Suprapubic skin (tissue), 3 donors: ENCODE measurements around the gene CEND1.

ENCODE experiments used
- EP300 ChIP-seq: sonication (generic); formaldehyde crosslinking; IDR thresholded peaks from one replicate; pipeline ENCODE4 v1.6.1; 2017; ENCODE audit warnings: antibody characterized with exemption
- TF ChIP-seq, protein P1 (sequence below), 2 donors: fragments of 200-600 bp in 1 of 2; fragments of 450-650 bp in 1 of 2; sonication (generic) in 1 of 2; IDR thresholded peaks; one replicate each; pipeline ENCODE4 v1.5.1; 2016 to 2019; ENCODE audit warnings: antibody characterized with exemption in 2 of 2, mild to moderate bottlenecking in 1 of 2, moderate library complexity in 1 of 2

GRCh38 chr11:824292-824880 is 34.5 kb upstream of the CEND1 start:
- TF ChIP-seq, protein P1, sequence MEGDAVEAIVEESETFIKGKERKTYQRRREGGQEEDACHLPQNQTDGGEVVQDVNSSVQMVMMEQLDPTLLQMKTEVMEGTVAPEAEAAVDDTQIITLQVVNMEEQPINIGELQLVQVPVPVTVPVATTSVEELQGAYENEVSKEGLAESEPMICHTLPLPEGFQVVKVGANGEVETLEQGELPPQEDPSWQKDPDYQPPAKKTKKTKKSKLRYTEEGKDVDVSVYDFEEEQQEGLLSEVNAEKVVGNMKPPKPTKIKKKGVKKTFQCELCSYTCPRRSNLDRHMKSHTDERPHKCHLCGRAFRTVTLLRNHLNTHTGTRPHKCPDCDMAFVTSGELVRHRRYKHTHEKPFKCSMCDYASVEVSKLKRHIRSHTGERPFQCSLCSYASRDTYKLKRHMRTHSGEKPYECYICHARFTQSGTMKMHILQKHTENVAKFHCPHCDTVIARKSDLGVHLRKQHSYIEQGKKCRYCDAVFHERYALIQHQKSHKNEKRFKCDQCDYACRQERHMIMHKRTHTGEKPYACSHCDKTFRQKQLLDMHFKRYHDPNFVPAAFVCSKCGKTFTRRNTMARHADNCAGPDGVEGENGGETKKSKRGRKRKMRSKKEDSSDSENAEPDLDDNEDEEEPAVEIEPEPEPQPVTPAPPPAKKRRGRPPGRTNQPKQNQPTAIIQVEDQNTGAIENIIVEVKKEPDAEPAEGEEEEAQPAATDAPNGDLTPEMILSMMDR (IDR thresholded peaks at IDR 0.05), result no peak
- no peak for TF ChIP-seq EP300
